Measurements from ENCODE around the gene RAB6A. TPM values are rescaled to one million over a fixed set of nuclear protein-coding genes. Genes with fewer than 3 reads are reported as not detected.
A peak's percentile ranks its signal among the peaks of the same experiment; 100 is the strongest.

The RAB6A gene
- total RNA-seq, 2 donors from 2014 or later: 118 to 140 TPM

DNA sequence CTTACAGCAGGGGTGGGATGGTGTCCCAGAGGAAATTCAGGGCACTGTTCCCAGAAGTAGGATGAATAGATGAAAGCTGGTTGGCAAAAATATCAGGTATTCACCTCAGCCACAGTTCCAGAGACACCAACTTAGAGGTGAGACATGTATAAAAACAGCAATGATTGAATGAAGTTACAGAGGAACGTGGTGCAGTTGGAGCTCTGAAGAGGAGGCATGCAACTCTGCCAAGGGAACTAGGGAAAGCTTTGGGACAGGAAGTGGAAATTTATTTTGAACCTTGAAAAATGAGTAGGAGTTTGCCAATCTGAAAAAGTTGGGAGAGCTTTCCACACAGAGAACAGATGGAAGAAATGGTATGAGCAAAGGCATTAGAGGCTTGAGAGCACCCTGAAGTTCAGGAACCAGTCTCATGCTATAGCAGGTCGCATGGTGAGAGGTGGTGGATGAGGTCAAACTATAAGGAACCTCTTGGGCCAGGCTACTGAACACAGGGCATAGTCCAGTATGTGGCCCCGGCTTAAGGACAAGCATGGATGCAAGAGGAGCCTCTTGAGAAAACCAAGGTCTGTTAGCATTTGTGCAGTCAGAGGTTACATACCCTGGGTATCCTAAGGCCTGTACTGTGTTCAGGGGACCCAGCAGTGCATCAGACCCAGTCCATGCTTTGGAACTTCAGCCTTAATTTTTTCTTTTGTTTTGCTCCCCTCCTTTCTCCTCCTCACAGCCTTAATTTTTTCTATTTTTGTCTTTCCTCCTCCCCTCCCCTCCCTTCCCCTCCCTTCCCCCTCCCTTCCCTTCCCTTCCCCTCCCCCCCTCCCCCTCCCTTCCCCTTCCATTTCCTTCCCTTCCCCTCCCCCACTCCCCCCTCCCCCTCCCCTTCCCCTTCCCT is 97.0 kb downstream of the RAB6A start:
- intact Hi-C loops (cut with DNase I): loop anchor here in 1 of 2 donors (5.0 kb wide), 2 partner anchors 37 to 262 kb away; no protein-coding TSS in a partner anchor
- DNase-seq (ENCODE audit: low spot score): no peak

DNA sequence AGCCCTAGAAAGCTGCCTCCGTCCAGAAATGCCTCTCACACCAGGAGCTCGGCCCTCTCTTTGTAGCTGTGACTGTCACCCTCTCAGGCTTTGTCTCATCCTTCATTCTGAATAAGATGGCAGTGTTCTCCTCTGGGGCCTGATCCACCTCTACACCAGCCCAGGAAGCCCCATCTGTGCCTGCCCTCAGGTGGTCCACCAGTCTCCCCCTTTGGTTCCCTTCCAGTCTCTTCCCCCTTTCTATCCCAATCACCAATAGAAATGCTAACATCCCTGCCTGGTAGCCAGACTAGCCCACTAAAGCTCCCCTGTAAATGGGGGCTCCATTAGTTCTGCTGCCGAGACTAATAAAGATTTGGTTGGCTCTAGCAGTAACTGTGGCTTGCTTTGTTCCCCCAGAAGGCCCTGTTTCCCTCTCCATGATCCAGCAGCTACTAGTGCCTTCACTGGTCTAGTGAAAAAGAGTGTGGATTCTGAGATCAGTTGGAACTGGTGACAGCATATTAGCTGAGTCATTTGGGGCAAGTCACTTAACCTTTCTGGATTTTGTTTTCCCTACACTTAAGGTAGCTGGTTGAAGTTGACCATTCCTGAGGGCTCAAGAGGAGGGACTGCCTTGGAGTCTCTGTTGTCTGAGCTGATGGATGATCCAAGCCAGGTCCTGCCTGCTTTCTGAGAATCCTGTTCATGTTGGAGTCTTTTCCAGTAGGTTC is 98.3 kb downstream of the RAB6A start:
- intact Hi-C loops (cut with DNase I): loop anchor here in 1 of 2 donors (5.0 kb wide), 2 partner anchors 35 to 260 kb away; no protein-coding TSS in a partner anchor
- DNase-seq (ENCODE audit: low spot score): no peak

DNA sequence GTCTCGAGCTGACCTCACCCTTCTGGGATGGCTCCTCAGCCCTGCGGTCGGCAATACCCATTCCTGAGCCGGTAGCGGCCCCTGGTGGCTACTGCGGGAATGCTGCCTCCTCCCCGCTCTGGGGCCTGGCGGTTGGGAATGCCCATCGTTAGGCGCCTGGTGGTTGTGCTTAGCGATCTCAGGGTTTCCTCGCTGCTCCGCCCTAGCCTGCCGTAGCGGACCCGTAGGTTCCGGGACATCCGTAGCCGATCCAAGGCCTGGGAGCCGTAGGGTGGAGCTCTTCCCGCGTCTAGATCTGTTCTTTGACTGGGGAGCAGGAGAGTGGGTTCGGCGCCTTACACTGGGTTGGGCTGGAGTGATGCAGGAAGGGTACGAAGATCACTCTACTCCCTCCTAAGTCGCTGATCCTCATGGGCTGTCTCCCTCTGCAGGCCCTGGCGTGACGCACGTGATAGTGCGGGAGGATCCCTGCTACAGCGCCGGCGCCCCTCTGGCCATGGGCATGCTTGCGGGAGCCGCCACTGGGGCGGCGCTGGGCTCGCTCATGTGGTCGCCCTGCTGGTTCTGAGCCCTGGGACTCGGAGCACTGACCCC is 99.7 kb downstream of the RAB6A start:
- intact Hi-C loops (cut with DNase I): loop anchor here in 1 of 2 donors (5.0 kb wide), 2 partner anchors 34 to 259 kb away; no protein-coding TSS in a partner anchor
- peak; percentile 97 for DNase-seq (ENCODE audit: low spot score)

DNA sequence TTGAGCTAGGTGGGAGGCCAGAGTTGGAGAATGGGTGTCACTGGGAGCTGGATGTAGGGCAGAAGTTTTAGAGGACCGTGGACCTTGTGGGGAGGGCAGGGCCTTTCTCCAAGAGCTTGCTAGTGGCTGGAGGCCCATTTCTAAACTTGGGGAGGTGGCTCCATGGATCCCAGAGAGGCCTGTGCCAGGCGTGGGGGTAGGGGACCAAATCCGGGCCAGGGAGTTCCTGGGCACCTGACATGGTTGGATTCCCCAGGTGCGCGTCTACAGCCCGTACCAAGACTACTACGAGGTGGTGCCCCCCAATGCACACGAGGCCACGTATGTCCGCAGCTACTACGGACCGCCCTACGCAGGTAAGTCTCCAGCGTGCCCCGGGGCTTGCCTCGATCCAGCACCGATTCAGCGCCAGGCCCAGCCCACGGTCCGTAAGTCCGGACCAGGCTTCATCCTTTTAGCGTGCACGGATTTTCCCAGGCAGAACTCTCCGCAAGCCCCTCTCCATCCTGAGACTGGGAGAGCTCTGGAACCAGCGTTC is 100.3 kb downstream of the RAB6A start:
- intact Hi-C loops (cut with DNase I): loop anchor here in 1 of 2 donors (5.0 kb wide), 2 partner anchors 33 to 258 kb away; no protein-coding TSS in a partner anchor
- DNase-seq (ENCODE audit: low spot score): no peak

DNA sequence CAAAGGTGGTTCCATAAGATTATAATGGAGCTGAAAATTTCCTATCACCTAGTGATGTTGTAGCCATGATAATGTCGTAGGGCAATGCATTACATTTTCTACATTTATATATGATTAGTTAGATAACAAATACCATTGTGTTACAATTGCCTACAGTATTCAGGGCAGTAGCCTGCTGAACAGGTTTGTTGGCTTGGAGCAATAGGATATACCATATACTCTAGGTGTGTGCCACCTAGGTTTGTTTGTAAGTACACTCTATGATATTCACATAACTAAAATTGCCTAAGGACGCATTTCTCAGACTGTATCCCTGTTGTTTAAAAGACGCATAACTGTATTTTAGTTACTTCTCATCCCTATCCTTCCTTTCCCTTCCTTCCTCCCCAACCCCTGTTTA is 100.9 kb downstream of the RAB6A start:
- intact Hi-C loops (cut with DNase I): loop anchor here (5.0 to 10.0 kb wide), 3 partner anchors 33 to 258 kb away; no protein-coding TSS in a partner anchor
- no peak for DNase-seq (ENCODE audit: low spot score)

DNA sequence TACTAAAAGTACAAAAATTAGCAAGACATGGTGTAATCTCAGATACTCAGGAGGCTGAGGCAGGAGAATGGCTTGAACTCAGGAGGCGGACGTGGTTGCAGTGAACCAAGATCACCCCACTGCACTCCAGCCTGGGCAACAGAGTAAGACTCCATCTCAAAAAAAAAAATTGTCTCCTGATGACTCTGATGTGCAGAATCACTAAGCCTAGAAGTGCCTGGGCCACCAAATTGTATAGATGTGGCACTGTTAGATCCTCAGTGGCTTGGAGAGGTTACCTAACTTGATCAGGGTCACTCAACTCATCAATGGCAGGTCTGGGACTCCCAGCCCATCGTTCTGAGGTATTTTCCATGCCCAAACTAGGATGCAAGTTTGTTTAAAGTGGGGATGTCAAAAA is 103.9 kb downstream of the RAB6A start:
- DNase-seq (ENCODE audit: low spot score): no peak
- intact Hi-C loops (cut with DNase I): loop anchor here in 1 of 2 donors (10.0 kb wide), 1 partner anchor 242 kb away; no protein-coding TSS in a partner anchor

DNA sequence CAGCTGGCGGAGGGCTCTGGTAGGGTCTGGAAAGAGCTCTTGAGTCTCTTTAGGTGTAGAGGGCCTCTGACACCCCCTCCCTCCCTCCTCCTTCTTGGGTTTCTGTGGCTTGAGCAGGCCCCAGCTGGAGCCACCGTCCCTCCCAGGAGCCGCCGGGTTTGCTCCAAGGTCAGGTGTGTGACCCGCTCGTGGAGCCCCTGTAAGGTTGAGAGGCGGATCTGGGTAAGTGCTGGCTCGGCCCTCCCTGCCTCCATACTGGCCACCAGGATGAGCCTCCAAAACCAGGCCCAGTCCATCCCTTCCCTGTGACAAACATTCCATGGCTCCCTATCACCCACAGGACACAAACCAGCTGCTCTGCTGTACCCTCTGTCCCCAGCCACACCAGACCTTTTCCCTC is 105.2 kb downstream of the RAB6A start:
- no peak for DNase-seq (ENCODE audit: low spot score)
- intact Hi-C loops (cut with DNase I): loop anchor here in 1 of 2 donors (10.0 kb wide), 1 partner anchor 241 kb away; no protein-coding TSS in a partner anchor

DNA sequence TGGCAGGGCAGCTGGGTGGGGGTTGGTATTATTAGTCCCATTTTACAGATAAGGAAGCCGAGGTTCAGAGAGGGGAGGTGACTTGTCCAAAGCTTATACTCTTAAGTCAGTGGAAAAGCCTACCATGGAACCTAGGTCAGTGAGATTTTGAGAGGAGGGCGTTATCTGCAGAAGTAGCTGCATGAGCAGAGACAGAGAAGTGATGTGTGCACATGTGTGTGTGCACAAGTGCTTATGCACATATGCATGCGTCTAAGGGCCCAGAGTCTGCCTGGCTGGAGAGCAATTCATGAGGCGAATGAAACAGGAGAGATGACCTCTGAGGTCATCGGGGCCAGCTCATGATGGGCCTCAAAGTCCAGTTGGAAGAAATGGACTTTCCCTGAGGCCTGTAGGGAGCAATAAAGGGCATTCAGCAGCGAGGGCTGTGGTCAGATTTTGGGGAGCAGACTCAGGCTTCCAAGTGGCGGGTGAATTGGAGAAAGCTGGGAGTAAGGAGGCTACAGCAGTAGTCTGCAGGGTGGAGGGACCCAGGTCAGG is 106.3 kb downstream of the RAB6A start:
- DNase-seq (ENCODE audit: low spot score): no peak
- intact Hi-C loops (cut with DNase I): loop anchor here in 1 of 2 donors (10.0 kb wide), 1 partner anchor 240 kb away; no protein-coding TSS in a partner anchor

DNA sequence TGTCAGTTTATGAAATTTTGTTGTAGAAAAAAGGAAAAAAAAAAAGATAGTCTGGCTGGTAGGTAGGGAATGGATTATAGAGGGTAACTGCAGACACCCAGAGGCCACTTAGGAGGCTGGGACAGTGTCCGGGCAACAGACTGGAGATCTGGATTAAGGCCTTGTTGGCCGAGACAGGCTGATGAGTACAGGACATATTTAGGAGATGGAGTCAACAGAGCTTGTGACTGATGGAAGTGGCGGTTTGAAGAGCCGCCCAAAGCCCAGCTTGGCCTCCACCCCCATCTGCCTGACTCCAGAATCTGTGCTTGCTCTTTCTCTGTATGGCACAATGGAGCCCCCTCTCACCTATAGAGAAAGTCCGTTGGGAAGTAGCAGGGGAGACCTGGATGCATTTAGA is 106.9 kb downstream of the RAB6A start:
- intact Hi-C loops (cut with DNase I): loop anchor here in 1 of 2 donors (10.0 kb wide), 1 partner anchor 239 kb away; no protein-coding TSS in a partner anchor
- DNase-seq (ENCODE audit: low spot score): no peak

DNA sequence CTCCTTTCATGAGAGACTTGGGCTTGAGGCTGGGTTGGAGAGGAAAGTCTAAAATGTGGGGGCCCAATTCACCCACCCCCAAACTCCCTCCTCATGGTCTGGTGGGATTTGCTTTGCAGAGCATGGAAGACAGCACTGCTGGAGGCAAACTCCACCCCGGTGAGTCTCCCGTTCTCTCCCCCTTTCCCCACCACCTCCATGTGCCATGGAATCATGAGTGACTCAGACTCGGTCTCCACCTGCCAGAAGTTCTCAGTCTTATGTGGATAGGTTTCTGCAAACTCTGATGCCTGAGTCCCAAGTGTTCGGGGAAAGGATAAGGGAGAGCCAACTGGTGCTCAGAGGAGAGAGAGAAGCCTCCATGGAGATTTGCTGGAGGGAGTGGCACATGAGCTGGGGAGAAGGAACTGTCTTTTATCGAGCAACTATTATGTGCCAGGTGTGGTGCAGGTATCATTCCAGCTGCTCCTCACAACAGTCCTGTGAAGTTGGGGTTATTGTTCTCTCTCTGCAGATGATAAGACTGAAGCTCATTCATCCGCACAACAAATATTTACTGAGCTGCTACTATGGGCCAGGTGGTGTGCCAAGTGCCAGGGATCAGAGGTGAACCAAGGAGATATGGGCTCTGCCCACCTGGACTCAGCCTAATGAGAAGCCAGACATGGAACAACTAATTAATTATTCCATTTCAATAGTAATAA is 107.9 kb downstream of the RAB6A start:
- intact Hi-C loops (cut with DNase I): loop anchor here in 1 of 2 donors (10.0 kb wide), 1 partner anchor 238 kb away; no protein-coding TSS in a partner anchor
- DNase-seq (ENCODE audit: low spot score): no peak

DNA sequence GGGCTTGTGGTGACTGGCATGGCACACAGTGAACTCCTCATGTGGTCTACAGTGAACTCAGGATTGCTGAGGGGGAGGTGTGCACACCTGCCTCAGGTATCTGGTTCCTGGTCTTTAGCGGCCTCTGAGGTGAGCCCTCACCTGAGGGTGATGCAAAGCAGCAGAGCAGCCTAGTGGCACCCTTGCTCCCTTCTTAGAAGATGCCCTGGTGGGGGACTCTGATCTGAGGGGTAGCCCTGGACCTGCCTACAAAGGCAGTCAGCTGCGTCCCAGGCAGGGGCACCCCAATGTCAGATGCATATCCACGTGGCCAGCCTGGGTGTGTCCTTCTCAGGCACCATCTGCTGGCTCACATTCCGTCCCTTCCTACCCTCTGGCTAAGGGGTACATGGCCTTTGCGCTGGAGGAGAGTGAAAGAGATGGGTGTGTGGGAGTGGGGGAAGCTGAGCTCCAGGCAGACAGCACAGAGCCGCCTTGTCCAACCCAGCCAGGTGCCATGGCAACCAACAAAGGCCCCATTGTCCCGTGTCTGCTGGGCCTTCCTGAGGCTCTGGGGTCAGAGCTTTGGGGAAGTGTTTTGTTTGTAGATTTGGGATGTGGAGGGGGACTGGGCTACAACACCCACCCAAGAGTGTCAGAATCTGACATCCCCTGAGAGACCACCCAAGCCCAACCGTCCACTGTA is 108.7 kb downstream of the RAB6A start:
- DNase-seq (ENCODE audit: low spot score): no peak
- intact Hi-C loops (cut with DNase I): loop anchor here in 1 of 2 donors (10.0 kb wide), 1 partner anchor 237 kb away; no protein-coding TSS in a partner anchor

DNA sequence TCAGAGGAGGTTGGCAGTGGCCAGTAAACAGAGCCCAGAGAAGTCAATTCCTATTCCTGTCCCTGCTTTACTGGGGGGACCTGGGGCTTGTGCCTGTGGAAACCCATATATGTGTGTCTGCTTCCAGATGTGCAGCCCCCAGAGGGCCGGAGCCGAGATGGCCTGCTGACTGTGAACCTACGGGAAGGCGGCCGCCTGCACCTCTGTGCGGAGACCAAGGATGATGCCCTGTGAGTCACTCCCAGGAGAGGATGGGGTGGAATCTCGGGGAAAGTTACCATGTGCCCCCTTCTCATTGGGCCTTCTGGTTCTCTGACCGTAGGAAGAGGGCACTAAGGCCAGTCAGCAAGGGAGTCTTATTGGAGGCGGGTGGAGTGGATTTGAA is 109.2 kb downstream of the RAB6A start:
- intact Hi-C loops (cut with DNase I): loop anchor here in 1 of 2 donors (10.0 kb wide), 1 partner anchor 237 kb away; no protein-coding TSS in a partner anchor
- DNase-seq (ENCODE audit: low spot score): no peak

DNA sequence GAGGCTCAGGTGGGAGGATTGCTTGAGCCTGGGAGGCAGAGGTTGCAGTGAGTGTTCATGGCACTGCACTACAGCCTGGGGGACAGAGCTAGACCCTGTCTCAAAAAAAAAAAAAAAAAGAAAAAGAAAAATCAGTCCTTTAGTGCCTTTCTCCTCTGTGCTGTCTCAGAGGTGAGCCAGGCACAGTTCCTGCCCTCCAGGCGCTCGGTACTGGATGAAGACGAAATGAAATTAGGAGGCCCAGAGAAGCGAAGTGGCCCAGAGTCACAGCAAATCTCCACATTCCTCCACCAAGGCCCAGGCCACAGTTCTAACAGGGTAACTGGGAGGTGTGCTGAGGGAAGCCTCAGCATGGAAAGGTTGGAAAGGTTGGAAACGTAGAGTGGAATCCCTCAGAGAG is 109.6 kb downstream of the RAB6A start:
- intact Hi-C loops (cut with DNase I): loop anchor here in 1 of 2 donors (10.0 kb wide), 1 partner anchor 236 kb away; no protein-coding TSS in a partner anchor

DNA sequence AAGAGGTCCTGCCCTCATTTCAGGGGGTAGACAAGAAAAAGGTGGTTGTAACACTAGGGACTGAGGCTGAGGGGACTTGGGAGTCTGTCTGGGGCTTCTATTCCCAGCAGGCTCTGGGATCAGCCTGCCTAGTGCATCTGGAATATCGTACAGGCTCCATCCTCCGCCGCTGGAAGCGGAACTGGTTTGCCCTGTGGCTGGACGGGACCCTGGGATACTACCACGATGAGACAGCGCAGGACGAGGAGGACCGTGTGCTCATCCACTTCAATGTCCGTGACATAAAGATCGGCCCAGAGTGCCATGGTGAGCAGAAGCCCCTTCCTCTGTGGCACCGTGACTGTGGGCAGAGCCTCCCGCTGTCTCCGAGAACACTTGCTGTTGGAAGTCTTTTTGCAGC is 110.5 kb downstream of the RAB6A start:
- intact Hi-C loops (cut with DNase I): loop anchor here in 1 of 2 donors (10.0 kb wide), 1 partner anchor 236 kb away; no protein-coding TSS in a partner anchor

More for the DNA sequence above, 109.6 kb downstream of the RAB6A start:
- DNase-seq (ENCODE audit: low spot score): no peak

DNA sequence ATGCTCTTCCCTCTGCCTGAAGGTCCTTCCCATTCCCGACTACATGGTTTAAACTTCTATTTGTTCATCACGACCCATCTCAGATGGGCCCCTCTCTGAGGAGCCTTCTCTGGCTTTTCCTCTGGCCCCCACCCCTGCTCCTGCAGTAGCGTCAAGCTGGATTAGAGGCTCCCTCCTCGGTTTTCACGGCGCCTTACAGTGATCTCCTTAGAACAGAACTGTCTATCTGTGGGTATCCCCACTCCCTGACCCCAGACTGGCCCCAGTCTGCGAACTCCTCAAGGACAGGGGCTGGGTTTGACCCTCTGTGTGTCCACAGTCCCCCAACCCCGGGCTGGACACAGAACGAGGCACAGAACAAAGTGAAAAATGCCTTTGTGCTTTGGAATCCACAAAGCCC is 111.7 kb downstream of the RAB6A start:
- intact Hi-C loops (cut with DNase I): no loop called here
- no peak for DNase-seq (ENCODE audit: low spot score)

More for the DNA sequence above, 110.5 kb downstream of the RAB6A start:
- DNase-seq (ENCODE audit: low spot score): no peak

DNA sequence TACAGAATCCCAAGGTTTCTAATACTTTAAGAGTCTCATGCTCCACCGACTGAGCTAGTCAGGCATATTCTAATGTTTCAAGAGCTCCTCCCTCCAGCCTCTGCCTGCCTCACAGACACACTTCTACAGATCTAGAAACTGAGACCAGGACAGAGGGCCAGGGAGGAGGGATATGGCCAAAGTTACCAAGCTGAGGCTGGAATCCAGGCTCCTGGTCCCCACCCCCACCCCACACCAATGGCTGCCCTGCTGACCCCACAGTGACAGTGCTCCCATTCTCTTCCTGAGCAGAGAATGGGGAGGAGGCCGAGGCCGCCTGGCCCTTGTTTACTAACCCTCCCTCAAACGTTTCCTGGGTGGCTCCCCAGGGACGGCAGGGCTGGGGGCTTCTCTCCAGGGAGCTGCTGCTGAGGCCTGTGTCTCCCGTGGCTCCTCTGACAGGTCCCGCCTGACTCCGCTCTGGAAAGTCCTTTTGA is 112.3 kb downstream of the RAB6A start:
- intact Hi-C loops (cut with DNase I): no loop called here
- no peak for DNase-seq (ENCODE audit: low spot score)

DNA sequence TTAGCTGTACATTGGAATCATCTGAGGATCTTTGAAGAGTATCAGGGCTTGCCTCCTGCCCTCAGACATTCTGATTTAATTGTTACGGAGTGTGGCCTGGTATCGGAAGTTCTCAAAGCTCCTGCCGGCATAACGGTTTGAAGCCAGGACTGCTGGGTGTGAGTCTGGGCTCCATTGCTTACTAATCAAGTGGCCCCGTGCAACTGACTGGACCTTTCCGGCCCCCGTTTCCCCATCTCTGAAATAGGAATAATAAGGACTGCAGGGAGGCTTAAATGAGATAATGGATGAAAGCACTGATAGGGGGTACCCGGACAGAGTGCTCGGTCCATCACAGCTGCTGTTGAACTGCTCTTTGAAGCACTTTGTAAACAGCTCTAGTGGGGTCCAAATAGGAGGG is 112.8 kb downstream of the RAB6A start:
- DNase-seq (ENCODE audit: low spot score): no peak
- intact Hi-C loops (cut with DNase I): no loop called here
